PC-9 (cell line): ENCODE results near the gene SF3B2.

Source experiments
- EZH2 ChIP-seq: fragments of 200-600 bp; sonication (generic); IDR thresholded peaks from 2 replicates; pipeline ENCODE4 v1.8.0; 2017; ENCODE audit warnings: antibody characterized with exemption, low read depth
- TF ChIP-seq, protein P1 (sequence below): fragments of 200-600 bp; sonication (generic); conservative IDR thresholded peaks from 2 replicates; pipeline ENCODE4 v1.6.1; 2017; ENCODE audit warnings: mixed run types, antibody characterized with exemption, mild to moderate bottlenecking, moderate library complexity

DNA sequence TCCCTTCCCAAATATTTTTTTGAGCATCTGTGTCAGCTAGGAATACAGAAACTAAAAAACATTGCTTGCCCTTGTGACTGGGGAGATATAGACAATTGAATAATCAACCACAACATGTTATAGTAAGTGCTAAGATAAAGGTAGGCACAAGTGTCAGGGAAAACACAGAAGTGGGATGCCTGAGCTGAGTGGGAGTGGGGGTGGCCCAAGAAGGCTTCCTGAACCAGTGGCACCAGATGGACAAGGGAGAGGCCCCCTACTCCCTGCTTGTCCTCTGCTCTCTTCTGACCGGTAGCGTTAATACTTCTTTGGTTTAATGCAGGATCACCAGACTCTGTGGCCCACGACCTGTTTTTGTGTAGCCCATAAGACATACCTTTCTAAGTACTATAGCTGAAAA, 66.7 kb downstream of the SF3B2 start:
- TF ChIP-seq, protein P1, sequence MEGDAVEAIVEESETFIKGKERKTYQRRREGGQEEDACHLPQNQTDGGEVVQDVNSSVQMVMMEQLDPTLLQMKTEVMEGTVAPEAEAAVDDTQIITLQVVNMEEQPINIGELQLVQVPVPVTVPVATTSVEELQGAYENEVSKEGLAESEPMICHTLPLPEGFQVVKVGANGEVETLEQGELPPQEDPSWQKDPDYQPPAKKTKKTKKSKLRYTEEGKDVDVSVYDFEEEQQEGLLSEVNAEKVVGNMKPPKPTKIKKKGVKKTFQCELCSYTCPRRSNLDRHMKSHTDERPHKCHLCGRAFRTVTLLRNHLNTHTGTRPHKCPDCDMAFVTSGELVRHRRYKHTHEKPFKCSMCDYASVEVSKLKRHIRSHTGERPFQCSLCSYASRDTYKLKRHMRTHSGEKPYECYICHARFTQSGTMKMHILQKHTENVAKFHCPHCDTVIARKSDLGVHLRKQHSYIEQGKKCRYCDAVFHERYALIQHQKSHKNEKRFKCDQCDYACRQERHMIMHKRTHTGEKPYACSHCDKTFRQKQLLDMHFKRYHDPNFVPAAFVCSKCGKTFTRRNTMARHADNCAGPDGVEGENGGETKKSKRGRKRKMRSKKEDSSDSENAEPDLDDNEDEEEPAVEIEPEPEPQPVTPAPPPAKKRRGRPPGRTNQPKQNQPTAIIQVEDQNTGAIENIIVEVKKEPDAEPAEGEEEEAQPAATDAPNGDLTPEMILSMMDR = no peak
- no peak for TF ChIP-seq EZH2
